MM.1S (cell line): ENCODE measurements around the gene YEATS2.

Experiments
- DNase-seq: peaks from one replicate; pipeline ENCODE4 v3.0.0-alpha.2; 2015
- H2AFZ ChIP-seq: fragments of 300-600 bp; sonication (generic); 2 replicates; pipeline ENCODE4 v1.6.0; 2016; ENCODE audit warnings: antibody characterized with exemption, low read length
- H3F3A ChIP-seq: fragments of 300-600 bp; sonication (generic); 2 replicates; pipeline ENCODE4 v1.6.1; 2016; ENCODE audit warnings: mild to moderate bottlenecking, antibody characterized with exemption, low read length, moderate library complexity, mixed read lengths; ENCODE audit not compliant: insufficient read depth
- H3K27ac ChIP-seq: fragments of 300-600 bp; sonication (generic); 2 replicates; pipeline ENCODE4 v1.5.1; 2016; ENCODE audit warnings: mild to moderate bottlenecking, low read length
- H3K27me3 ChIP-seq: fragments of 300-600 bp; sonication (generic); replicated peaks from 2 replicates; pipeline ENCODE4 v1.6.0; 2016; ENCODE audit warnings: low read length; ENCODE audit not compliant: insufficient read depth
- H3K36me3 ChIP-seq: fragments of 300-600 bp; sonication (generic); replicated peaks from 2 replicates; pipeline ENCODE4 v1.6.1; 2016; ENCODE audit warnings: mild to moderate bottlenecking, low read length, mixed read lengths; ENCODE audit not compliant: insufficient read depth
- H3K4me1 ChIP-seq: fragments of 300-600 bp; sonication (generic); 2 replicates; pipeline ENCODE4 v1.6.1; 2016; ENCODE audit warnings: low read length, mixed read lengths
- H3K4me2 ChIP-seq: fragments of 300-600 bp; sonication (generic); 2 replicates; pipeline ENCODE4 v1.6.0; 2016; ENCODE audit warnings: low read depth, low read length
- H3K4me3 ChIP-seq: fragments of 300-600 bp; sonication (generic); 2 replicates; pipeline ENCODE4 v1.5.1; 2016; ENCODE audit warnings: low read length, mixed read lengths
- H3K79me2 ChIP-seq: fragments of 300-600 bp; sonication (generic); 2 replicates; pipeline ENCODE4 v1.6.1; 2016; ENCODE audit warnings: mixed run types, low read length, mixed read lengths
- H3K9ac ChIP-seq: fragments of 300-600 bp; sonication (generic); 2 replicates; pipeline ENCODE4 v1.6.1; 2016; ENCODE audit warnings: low read length, mixed read lengths
- H3K9me2 ChIP-seq: fragments of 300-600 bp; sonication (generic); replicated peaks from 2 replicates; pipeline ENCODE4 v1.6.1; 2016; ENCODE audit warnings: mild to moderate bottlenecking, low read length, mixed read lengths; ENCODE audit not compliant: insufficient read depth
- H3K9me3 ChIP-seq: fragments of 300-600 bp; sonication (generic); replicated peaks from 2 replicates; pipeline ENCODE4 v1.6.1; 2016; ENCODE audit warnings: mild to moderate bottlenecking, low read length, mixed read lengths; ENCODE audit not compliant: insufficient read depth
- H4K20me1 ChIP-seq: fragments of 300-600 bp; sonication (generic); 2 replicates; pipeline ENCODE4 v1.6.1; 2016; ENCODE audit warnings: mild to moderate bottlenecking, low read length, moderate library complexity, mixed read lengths; ENCODE audit not compliant: insufficient read depth
- EZH2 ChIP-seq: fragments of 300-600 bp; sonication (generic); optimal IDR thresholded peaks from 2 replicates; pipeline ENCODE3; 2017; ENCODE audit warnings: low read depth, mild to moderate bottlenecking, antibody characterized with exemption, low read length, mixed read lengths
- EZH2phosphoT487 ChIP-seq: fragments of 300-600 bp; sonication (generic); IDR thresholded peaks from 2 replicates; pipeline ENCODE4 v1.6.1; 2018; ENCODE audit warnings: antibody characterized with exemption, low read length
- TF ChIP-seq, protein P1 (sequence below): fragments of 300-600 bp; sonication (generic); IDR thresholded peaks from 2 replicates; pipeline ENCODE4 v1.5.1; 2016; ENCODE audit warnings: antibody characterized with exemption, low read length, mixed read lengths

YEATS2 gene

DNA sequence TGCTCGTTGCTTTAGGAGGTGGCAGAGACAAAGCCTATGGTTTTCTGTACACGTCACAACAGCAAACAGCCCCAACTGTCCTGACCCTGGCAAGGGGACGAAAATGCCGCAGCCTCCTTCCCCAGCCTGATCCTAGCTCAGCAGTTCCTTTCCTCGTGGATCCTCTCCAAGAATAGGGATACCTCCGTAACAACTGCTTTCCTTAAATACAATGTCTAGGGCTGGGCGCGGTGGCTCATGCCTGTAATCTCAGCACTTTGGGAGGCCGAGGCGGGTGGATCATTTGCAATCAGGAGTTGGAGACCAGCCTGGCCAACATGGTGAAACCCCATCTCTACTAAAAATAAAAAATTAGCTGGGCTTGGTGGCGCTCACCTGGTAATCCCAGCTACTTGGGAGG lies 110.8 kb downstream of the YEATS2 start:
- H3K9ac ChIP-seq: no peak overlapping the region
- H3K27me3 ChIP-seq: no peaks in the 10 kb centered on the region
- no peak overlapping the region for H3K4me3 ChIP-seq
- H3F3A ChIP-seq: no peaks in the 10 kb centered on the region
- H3K9me2 ChIP-seq: no peaks in the 10 kb centered on the region
- H2AFZ ChIP-seq: no peak overlapping the region
- no peaks in the 10 kb centered on the region for H3K79me2 ChIP-seq
- peaks cover 20% of the 10 kb centered on the region for H3K36me3 ChIP-seq
- TF ChIP-seq EZH2phosphoT487: no peak
- TF ChIP-seq EZH2: no peak
- TF ChIP-seq, protein P1, sequence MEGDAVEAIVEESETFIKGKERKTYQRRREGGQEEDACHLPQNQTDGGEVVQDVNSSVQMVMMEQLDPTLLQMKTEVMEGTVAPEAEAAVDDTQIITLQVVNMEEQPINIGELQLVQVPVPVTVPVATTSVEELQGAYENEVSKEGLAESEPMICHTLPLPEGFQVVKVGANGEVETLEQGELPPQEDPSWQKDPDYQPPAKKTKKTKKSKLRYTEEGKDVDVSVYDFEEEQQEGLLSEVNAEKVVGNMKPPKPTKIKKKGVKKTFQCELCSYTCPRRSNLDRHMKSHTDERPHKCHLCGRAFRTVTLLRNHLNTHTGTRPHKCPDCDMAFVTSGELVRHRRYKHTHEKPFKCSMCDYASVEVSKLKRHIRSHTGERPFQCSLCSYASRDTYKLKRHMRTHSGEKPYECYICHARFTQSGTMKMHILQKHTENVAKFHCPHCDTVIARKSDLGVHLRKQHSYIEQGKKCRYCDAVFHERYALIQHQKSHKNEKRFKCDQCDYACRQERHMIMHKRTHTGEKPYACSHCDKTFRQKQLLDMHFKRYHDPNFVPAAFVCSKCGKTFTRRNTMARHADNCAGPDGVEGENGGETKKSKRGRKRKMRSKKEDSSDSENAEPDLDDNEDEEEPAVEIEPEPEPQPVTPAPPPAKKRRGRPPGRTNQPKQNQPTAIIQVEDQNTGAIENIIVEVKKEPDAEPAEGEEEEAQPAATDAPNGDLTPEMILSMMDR: no peak
- H3K27ac ChIP-seq: no peak overlapping the region
- H3K9me3 ChIP-seq: no peaks in the 10 kb centered on the region
- no peak overlapping the region for H3K4me2 ChIP-seq
- no peaks in the 10 kb centered on the region for H3K4me1 ChIP-seq
- no peak for DNase-seq
- no peaks in the 10 kb centered on the region for H4K20me1 ChIP-seq

DNA sequence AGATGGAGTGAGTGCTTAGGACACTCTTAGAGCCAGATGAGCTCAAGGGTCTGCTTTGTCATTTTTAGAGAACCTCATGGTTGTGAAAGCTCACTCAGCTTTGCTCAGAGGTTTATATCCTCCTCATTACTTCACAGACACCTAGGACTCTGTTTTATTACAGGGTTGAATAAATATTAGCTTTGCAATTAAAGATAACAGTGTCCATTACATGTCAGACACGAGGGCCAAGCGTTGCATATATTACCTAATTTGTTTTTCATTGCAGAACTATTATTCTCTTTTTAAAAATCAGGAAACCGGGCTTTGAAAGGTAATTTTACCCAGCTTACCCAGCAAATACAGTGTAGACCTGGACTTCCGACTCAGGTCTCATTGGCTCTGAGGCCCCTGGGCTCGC lies 111.7 kb downstream of the YEATS2 start:
- H3K4me3 ChIP-seq: no peak overlapping the region
- H3F3A ChIP-seq: peaks cover 2% of the 10 kb centered on the region; the same call in 1 of the 2 replicates
- no peak overlapping the region for H2AFZ ChIP-seq
- no peaks in the 10 kb centered on the region for H4K20me1 ChIP-seq
- no peak for TF ChIP-seq EZH2phosphoT487
- TF ChIP-seq, protein P1: no peak
- no peak for TF ChIP-seq EZH2
- H3K4me1 ChIP-seq: peaks cover 2% of the 10 kb centered on the region
- H3K36me3 ChIP-seq: peaks cover 15% of the 10 kb centered on the region
- H3K9ac ChIP-seq: no peak overlapping the region
- H3K9me2 ChIP-seq: no peaks in the 10 kb centered on the region
- no peaks in the 10 kb centered on the region for H3K27me3 ChIP-seq
- no peaks in the 10 kb centered on the region for H3K79me2 ChIP-seq
- H3K27ac ChIP-seq: no peak overlapping the region
- H3K9me3 ChIP-seq: no peaks in the 10 kb centered on the region
- no peak for DNase-seq
- no peak overlapping the region for H3K4me2 ChIP-seq

DNA sequence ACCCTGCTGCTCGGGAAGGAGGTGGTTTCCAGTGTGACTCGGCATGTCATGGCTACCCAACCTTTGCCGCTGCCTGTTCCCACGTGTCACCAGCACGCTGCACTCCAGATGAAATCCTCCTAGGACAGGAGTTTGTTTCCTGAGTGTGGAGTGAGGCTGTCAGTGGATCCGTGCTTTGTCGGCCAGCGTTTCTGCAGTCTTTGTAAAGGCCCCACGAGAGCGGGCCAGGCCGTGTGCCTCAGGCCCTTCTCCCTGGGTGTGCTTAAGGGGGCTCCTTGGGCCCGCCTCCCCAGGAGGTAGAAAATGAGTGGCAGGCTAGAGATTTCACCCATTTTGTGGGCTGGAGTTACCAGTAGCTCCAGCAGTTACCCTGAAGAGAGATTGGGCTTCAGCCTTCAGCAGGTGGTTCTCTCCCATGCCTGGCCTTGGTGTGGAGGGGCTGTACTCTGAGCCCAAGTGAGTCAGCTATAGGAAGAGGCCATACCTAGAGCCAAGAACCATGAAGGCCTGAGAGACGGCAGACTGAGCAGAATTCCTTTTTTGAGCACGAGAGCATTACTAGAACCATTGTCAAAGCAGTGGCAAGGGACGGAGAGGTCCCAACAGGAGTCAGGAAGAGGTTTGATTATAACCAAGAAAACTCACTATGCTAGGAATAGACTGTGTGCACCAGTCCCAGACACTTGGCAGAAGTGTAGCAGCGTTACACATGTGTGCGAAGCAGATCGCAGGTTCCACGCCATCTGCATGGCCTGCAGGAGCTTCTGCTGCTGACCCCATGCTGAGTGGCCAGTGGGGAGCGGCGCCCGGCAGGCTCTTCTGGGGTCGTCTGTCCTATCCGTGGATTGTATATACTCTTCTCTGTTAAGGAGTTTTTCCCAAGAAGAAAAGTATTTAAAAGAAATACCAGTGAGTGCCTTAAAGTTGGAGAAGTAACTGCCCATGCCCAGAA lies 113.3 kb downstream of the YEATS2 start:
- Histone ChIP-seq H3K79me2 (no peaks in the 10 kb centered on the region), H3K36me3 (peaks cover 12% of the 10 kb centered on the region), H4K20me1 (no peaks in the 10 kb centered on the region), H3K27ac (no peak overlapping the region), H3K9me3 (no peaks in the 10 kb centered on the region), H3K9ac (no peak overlapping the region), H3K27me3 (no peaks in the 10 kb centered on the region), H3K4me3 (no peak overlapping the region), H2AFZ (no peak overlapping the region), H3K9me2 (no peaks in the 10 kb centered on the region), H3F3A (peaks cover 18% of the 10 kb centered on the region), H3K4me1 (peaks cover 15% of the 10 kb centered on the region), H3K4me2 (no peak overlapping the region)
- TF ChIP-seq EZH2 (no peak), EZH2phosphoT487 (no peak)
- TF ChIP-seq, protein P1: no peak
- no peak for DNase-seq
